ENCODE measurements around the gene MRPL33. TPM values are rescaled to one million over a fixed set of nuclear protein-coding genes. Genes with fewer than 3 reads are reported as not detected.
A peak's percentile ranks its signal among the peaks of the same experiment; 100 is the strongest.
"Not testable (repeated sequence)": the region's sequence is repeated elsewhere in the genome, so short reads cannot be mapped to it uniquely, and the experiment has no call there.

Gene MRPL33
- total and polyA plus RNA-seq, 3 donors from 2014 or later = 142 to 204 (median 175) TPM

GRCh38 chr2:27763907-27764267 is 7.6 kb upstream of the MRPL33 start:
- peaks cover 6% of the 10 kb centered on the region for H3K4me1 ChIP-seq
- 95% methylated on average over 7 of the region's 7 CpGs for WGBS, 2 donors
- no peak overlapping the region for H3K27ac ChIP-seq
- no peaks in the 10 kb centered on the region for H3K9me3 ChIP-seq
- intact Hi-C loops (cut with DNase I; ENCODE audit: low total_unique reads) = no loop called here
- H3K36me3 ChIP-seq (ENCODE audit: low read depth, missing control alignments) = no peaks in the 10 kb centered on the region
- no peak overlapping the region for H3K4me3 ChIP-seq
- DNase-seq = no peak
- TF ChIP-seq POLR2A (IDR thresholded peaks at IDR 0.05) (no peak), CTCF (IDR thresholded peaks at IDR 0.05) (no peak)
- no peaks in the 10 kb centered on the region for H3K27me3 ChIP-seq

- H3K4me3 ChIP-seq; H3K4me1 ChIP-seq; DNase-seq; H3K36me3 ChIP-seq (ENCODE audit: low read depth, missing control alignments); H3K27ac ChIP-seq; H3K9me3 ChIP-seq; H3K27me3 ChIP-seq; intact Hi-C loops (cut with DNase I; ENCODE audit: low total_unique reads): not testable (repeated sequence)
- 85 to 92% methylated on average over 3 of the region's 3 CpGs for WGBS, 2 donors
These were observed 7.0 kb upstream of the MRPL33 start for GRCh38 chr2:27764526-27764925.

- Histone ChIP-seq H3K4me1 (peaks cover 6% of the 10 kb centered on the region), H3K27me3 (no peaks in the 10 kb centered on the region), H3K4me3 (peak overlapping the region; percentile 14 to 15), H3K9me3 (no peaks in the 10 kb centered on the region), H3K36me3 (ENCODE audit: low read depth, missing control alignments) (no peaks in the 10 kb centered on the region), H3K27ac (no peak overlapping the region)
- intact Hi-C loops (cut with DNase I; ENCODE audit: low total_unique reads) = no loop called here
- TF ChIP-seq POLR2A (IDR thresholded peaks at IDR 0.05) = no peak
- no peak for TF ChIP-seq CTCF (IDR thresholded peaks at IDR 0.05)
- 7 to 8% methylated on average over 29 of the region's 29 CpGs for WGBS, 2 donors
- DNase-seq = peak; percentile 72
These were observed 5.8 kb upstream of the MRPL33 start for GRCh38 chr2:27765621-27766286.

GRCh38 chr2:27766287-27766661 is 5.2 kb upstream of the MRPL33 start:
- 64 to 84% methylated on average over 2 of the region's 2 CpGs for WGBS, 2 donors
- TF ChIP-seq CTCF (IDR thresholded peaks at IDR 0.05) = no peak
- TF ChIP-seq POLR2A (IDR thresholded peaks at IDR 0.05) = no peak
- intact Hi-C loops (cut with DNase I; ENCODE audit: low total_unique reads) = no loop called here

GRCh38 chr2:27771202-27771547 is 344 bp upstream of the MRPL33 start:
- no peaks in the 10 kb centered on the region for H3K36me3 ChIP-seq (ENCODE audit: low read depth, missing control alignments)
- no peak for TF ChIP-seq POLR2A (IDR thresholded peaks at IDR 0.05)
- no peaks in the 10 kb centered on the region for H3K27me3 ChIP-seq
- H3K4me3 ChIP-seq = peak overlapping the region; percentile 88 to 92
- no peak for DNase-seq
- peak overlapping the region; percentile 93 to 96 for H3K27ac ChIP-seq
- 1 to 5% methylated on average over 13 of the region's 13 CpGs for WGBS, 2 donors
- intact Hi-C loops (cut with DNase I; ENCODE audit: low total_unique reads) = no loop called here
- H3K9me3 ChIP-seq = no peaks in the 10 kb centered on the region
- peaks cover 35% of the 10 kb centered on the region for H3K4me1 ChIP-seq

More at GRCh38 chr2:27766287-27766661, 5.2 kb upstream of the MRPL33 start:
- DNase-seq = no peak
- no peaks in the 10 kb centered on the region for H3K9me3 ChIP-seq
- H3K36me3 ChIP-seq (ENCODE audit: low read depth, missing control alignments) = no peaks in the 10 kb centered on the region
- peak overlapping the region in 1 of 2 donors; percentile 15 for H3K4me3 ChIP-seq
- peaks cover 6% of the 10 kb centered on the region for H3K4me1 ChIP-seq
- H3K27ac ChIP-seq = no peak overlapping the region
- no peaks in the 10 kb centered on the region for H3K27me3 ChIP-seq

GRCh38 chr2:27772804-27773203 is 1.3 kb downstream of the MRPL33 start:
- intact Hi-C loops (cut with DNase I; ENCODE audit: low total_unique reads) = no loop called here
- no peak overlapping the region for H3K4me3 ChIP-seq
- no peaks in the 10 kb centered on the region for H3K27me3 ChIP-seq
- H3K27ac ChIP-seq = peak overlapping the region; percentile 93 to 96
- peaks cover 36% of the 10 kb centered on the region for H3K4me1 ChIP-seq
- DNase-seq = no peak
- H3K36me3 ChIP-seq (ENCODE audit: low read depth, missing control alignments) = no peaks in the 10 kb centered on the region
- H3K9me3 ChIP-seq = no peaks in the 10 kb centered on the region
- TF ChIP-seq POLR2A (IDR thresholded peaks at IDR 0.05) (no peak), CTCF (IDR thresholded peaks at IDR 0.05) (no peak)
- WGBS, 2 donors = 0 to 18% methylated on average over 2 of the region's 2 CpGs
